Upper lobe of left lung (tissue), 6 donors: ENCODE data around the gene ICE2. TPM values are rescaled to one million over a fixed set of nuclear protein-coding genes. Genes with fewer than 3 reads are reported as not detected.
A peak's percentile ranks its signal among the peaks of the same experiment; 100 is the strongest.

Source experiments
- ATAC-seq, 2 donors: fragments of 200-7000 bp; cut with Tn5 transposase; one replicate each; pipeline ENCODE4 v1.9.1; 2022; ENCODE audit warnings: mild to moderate bottlenecking in 2 of 2, moderate library complexity in 2 of 2; ENCODE audit not compliant: low FRiP score in 2 of 2
- DNase-seq, 2 donors: peaks; one replicate each; pipeline ENCODE4 v3.0.0-alpha.2; 2019 to 2020
- H3K27ac ChIP-seq, 4 donors: fragments of 200-600 bp; sonication (generic); one replicate each; pipeline ENCODE4 v1.5.1; 2016 to 2019
- H3K27me3 ChIP-seq, 4 donors: fragments of 200-600 bp; sonication (generic); one replicate each; pipeline ENCODE4 v1.5.1; 2017 to 2019
- H3K36me3 ChIP-seq, 4 donors: fragments of 200-600 bp; sonication (generic); one replicate each; pipeline ENCODE4 v1.5.1; 2016 to 2019
- H3K4me1 ChIP-seq, 4 donors: fragments of 200-600 bp; sonication (generic); one replicate each; pipeline ENCODE4 v1.5.1; 2018 to 2019
- H3K4me3 ChIP-seq, 4 donors: fragments of 200-600 bp; sonication (generic); one replicate each; pipeline ENCODE4 v1.5.1; 2017 to 2019; ENCODE audit warnings: mild to moderate bottlenecking in 2 of 4, moderate library complexity in 1 of 4
- H3K9me3 ChIP-seq, 4 donors: fragments of 200-600 bp; sonication (generic); one replicate each; pipeline ENCODE4 v1.5.1; 2018 to 2019
- EP300 ChIP-seq, 4 donors: sonication (generic); formaldehyde crosslinking; IDR thresholded peaks; one replicate each; pipeline ENCODE4 v1.5.1; 2017; ENCODE audit warnings: antibody characterized with exemption in 4 of 4, control low read depth in 2 of 4
- POLR2A ChIP-seq, 4 donors: fragments of 450-650 bp; IDR thresholded peaks; one replicate each; pipeline ENCODE4 v1.5.1; 2016 to 2017; ENCODE audit warnings: antibody characterized with exemption in 4 of 4, mild to moderate bottlenecking in 2 of 4
- POLR2AphosphoS5 ChIP-seq, 2 donors: sonication (generic); formaldehyde crosslinking; IDR thresholded peaks; one replicate each; pipeline ENCODE4 v1.5.1; 2017; ENCODE audit warnings: antibody characterized with exemption in 2 of 2
- WGBS, 2 donors: methylation state at CpG; one replicate each; pipeline ENCODE4 v1.1.5; 2017 to 2018; 5-methylcytosine and 5-hydroxymethylcytosine counted together
- total RNA-seq, 6 donors: library from RNA; depleted of rRNA in 4 of 6; stranded (reverse); fragments of >200 nt in 4 of 6; gene quantifications; one replicate each; pipeline versions ENCODE4 v1.1.0 to v1.2.1, GENCODE V29; 2016 to 2021
- TF ChIP-seq, protein P1 (sequence below), 6 experiments: fragments of 450-650 bp in 4 of 6; fragments of 200-600 bp in 2 of 6; sonication (generic) in 2 of 6; IDR thresholded peaks; one replicate each; pipeline ENCODE4 v1.5.1; 2016 to 2019; ENCODE audit warnings: antibody characterized with exemption in 6 of 6
- donor health status: DM: no; HTN: no; CAD: no; lungs with moderate emphysema.
- donor health status: DM: no; HTN: yes; CAD: no; lungs with severe emphysema.

ICE2 gene
- total RNA-seq, 6 donors from 2014 or later: 15.0 to 40.7 (median 32.8) TPM

DNA sequence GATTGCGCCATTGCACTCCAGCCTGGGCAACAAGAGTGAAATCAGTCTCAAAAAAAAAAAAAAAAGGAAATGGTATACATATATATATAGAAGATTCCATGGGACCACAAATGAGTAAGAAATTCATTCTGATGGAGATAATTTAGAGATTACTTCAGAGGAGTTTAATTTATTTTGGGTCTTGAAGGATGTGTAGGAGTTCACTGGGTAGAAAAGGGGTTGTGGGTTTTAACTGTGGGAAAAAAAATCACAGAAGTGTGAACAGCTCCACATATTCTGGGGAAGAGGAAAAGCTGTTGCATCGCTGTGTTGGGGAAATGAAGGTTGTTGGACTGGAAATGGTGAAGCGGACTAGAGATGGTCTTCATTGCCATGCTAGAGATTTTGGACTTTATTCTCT lies 4.1 kb upstream of the ICE2 start:
- 96 to 97% methylated on average over 3 of the region's 3 CpGs for WGBS, 2 donors
- Histone ChIP-seq H3K4me3 (no peak overlapping the region), H3K36me3 (no peaks in the 10 kb centered on the region), H3K27me3 (no peaks in the 10 kb centered on the region), H3K9me3 (no peaks in the 10 kb centered on the region), H3K27ac (no peak overlapping the region), H3K4me1 (peaks cover 9 to 12% (median 10%) of the 10 kb centered on the region in 4 donors)
- ATAC-seq (no peak), DNase-seq (no peak)
- TF ChIP-seq EP300 (IDR thresholded peaks at IDR 0.05) (no peak), POLR2A (IDR thresholded peaks at IDR 0.05) (no peak), POLR2AphosphoS5 (IDR thresholded peaks at IDR 0.05) (no peak)
- TF ChIP-seq, protein P1, sequence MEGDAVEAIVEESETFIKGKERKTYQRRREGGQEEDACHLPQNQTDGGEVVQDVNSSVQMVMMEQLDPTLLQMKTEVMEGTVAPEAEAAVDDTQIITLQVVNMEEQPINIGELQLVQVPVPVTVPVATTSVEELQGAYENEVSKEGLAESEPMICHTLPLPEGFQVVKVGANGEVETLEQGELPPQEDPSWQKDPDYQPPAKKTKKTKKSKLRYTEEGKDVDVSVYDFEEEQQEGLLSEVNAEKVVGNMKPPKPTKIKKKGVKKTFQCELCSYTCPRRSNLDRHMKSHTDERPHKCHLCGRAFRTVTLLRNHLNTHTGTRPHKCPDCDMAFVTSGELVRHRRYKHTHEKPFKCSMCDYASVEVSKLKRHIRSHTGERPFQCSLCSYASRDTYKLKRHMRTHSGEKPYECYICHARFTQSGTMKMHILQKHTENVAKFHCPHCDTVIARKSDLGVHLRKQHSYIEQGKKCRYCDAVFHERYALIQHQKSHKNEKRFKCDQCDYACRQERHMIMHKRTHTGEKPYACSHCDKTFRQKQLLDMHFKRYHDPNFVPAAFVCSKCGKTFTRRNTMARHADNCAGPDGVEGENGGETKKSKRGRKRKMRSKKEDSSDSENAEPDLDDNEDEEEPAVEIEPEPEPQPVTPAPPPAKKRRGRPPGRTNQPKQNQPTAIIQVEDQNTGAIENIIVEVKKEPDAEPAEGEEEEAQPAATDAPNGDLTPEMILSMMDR (IDR thresholded peaks at IDR 0.05): no peak

DNA sequence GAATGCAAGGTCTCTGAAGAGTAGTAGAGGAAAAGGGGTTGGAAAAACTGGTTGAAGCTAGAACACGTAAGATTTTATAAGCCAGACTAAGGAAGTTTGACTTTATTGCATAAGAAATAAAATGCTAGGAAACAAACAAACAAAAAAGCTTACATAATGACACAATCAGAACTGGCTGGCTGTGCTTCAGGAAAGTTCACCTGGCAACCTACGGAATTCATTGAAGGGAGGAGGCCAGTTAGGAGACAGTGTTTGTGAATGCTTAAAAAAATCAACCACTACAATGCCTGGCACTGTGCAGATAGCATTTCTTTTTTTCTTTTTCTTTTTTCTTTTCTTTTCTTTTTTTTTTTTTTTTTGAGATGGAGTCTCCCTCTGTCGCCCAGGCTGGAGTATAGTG lies 1.9 kb upstream of the ICE2 start:
- no peak overlapping the region for H3K4me3 ChIP-seq
- no peak for DNase-seq
- no peaks in the 10 kb centered on the region for H3K27me3 ChIP-seq
- TF ChIP-seq, protein P1 (IDR thresholded peaks at IDR 0.05): no peak
- no peak for TF ChIP-seq POLR2AphosphoS5 (IDR thresholded peaks at IDR 0.05)
- TF ChIP-seq POLR2A (IDR thresholded peaks at IDR 0.05): no peak
- no peak for TF ChIP-seq EP300 (IDR thresholded peaks at IDR 0.05)
- WGBS, 2 donors: 82 to 84% methylated on average over 3 of the region's 3 CpGs
- H3K27ac ChIP-seq: no peak overlapping the region
- H3K9me3 ChIP-seq: no peaks in the 10 kb centered on the region
- no peaks in the 10 kb centered on the region for H3K36me3 ChIP-seq
- ATAC-seq: no peak
- peaks cover 20 to 33% (median 30%) of the 10 kb centered on the region in 4 donors for H3K4me1 ChIP-seq

DNA sequence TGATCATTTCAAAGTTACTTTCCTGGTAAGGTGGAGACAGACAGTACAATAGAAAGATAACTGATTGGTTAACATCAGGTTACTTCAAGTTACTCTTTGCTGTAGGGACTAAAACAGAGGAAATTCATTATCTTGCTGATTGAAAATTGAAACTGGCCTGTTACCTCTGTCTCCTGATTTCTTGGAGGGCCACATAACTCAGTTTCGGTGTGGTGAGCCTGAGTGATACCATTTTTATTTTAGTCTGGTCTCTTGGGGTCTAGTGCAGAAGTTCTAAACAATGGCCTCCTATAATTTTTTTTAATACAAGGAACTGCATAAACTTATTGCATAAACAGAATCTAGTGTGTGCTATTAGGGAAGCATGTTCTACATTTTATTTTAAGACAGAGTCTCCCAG lies 1.2 kb upstream of the ICE2 start:
- no peak for TF ChIP-seq POLR2A (IDR thresholded peaks at IDR 0.05)
- no peak for TF ChIP-seq EP300 (IDR thresholded peaks at IDR 0.05)
- no peak for TF ChIP-seq POLR2AphosphoS5 (IDR thresholded peaks at IDR 0.05)
- TF ChIP-seq, protein P1 (IDR thresholded peaks at IDR 0.05): no peak
- Histone ChIP-seq H3K4me3 (no peak overlapping the region), H3K27me3 (no peaks in the 10 kb centered on the region), H3K36me3 (no peaks in the 10 kb centered on the region), H3K9me3 (no peaks in the 10 kb centered on the region), H3K4me1 (peaks cover 20 to 34% (median 30%) of the 10 kb centered on the region in 4 donors), H3K27ac (no peak overlapping the region)
- DNase-seq: no peak
- 88 to 90% methylated on average over 1 of the region's 1 CpG for WGBS, 2 donors
- ATAC-seq: no peak

DNA sequence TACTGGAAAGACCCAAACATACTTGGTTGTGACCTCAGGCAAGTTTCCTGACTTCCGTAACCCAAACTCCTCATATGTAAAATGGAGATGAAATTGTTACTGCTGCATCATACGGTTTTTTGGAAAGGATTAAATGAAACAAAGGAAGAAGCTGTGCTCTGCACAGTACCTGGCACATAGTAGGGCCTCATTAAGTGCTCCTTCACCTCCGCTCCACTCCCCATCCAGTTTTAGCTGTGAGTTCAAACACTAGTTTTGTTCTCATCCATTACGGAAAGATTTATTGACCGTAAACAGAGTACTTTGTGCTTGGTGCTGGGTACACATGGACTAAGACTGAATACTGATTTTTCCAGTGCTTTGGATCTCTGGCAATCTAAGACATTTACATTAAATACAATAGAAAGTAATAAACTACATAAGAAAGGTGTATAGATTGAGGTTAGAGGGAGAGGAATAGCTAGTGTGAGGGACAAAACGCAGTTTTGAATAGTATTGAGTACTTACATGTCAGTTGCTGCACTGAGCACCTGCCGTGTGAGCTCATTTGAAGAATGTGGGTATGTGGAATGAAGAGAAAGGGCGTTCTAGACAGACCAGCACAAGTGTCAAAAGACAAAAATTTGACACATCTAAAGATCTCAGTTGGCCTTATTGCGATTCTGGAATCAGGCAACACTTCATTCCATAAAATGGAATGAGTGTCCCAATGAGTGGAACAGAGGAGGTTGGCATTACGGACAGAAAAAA lies 594 bp upstream of the ICE2 start:
- H3K27ac ChIP-seq: peak overlapping the region; percentile 92 to 96 (median 94)
- TF ChIP-seq, protein P1 (IDR thresholded peaks at IDR 0.05): no peak
- TF ChIP-seq POLR2A (IDR thresholded peaks at IDR 0.05): no peak
- TF ChIP-seq EP300 (IDR thresholded peaks at IDR 0.05): no peak
- no peak for TF ChIP-seq POLR2AphosphoS5 (IDR thresholded peaks at IDR 0.05)
- H3K4me3 ChIP-seq: peak overlapping the region; percentile 22 to 72 (median 70)
- no peak for DNase-seq
- peaks cover 0 to 6% (median 0%) of the 10 kb centered on the region in 4 donors for H3K36me3 ChIP-seq
- no peaks in the 10 kb centered on the region for H3K27me3 ChIP-seq
- ATAC-seq: peak; percentile 1 to 3
- no peaks in the 10 kb centered on the region for H3K9me3 ChIP-seq
- peaks cover 20 to 34% (median 30%) of the 10 kb centered on the region in 4 donors for H3K4me1 ChIP-seq
- 32 to 38% methylated on average over 10 of the region's 10 CpGs for WGBS, 2 donors
